ELR (cell line): Measurements from ENCODE around the gene SYCE3.
"Not testable (repeated sequence)": the region's sequence is repeated elsewhere in the genome, so short reads cannot be mapped to it uniquely, and the experiment has no call there.

Experiments
- DNase-seq: peaks from one replicate; pipeline ENCODE4 v3.0.0-alpha.2; 2015; ENCODE audit warnings: low read depth

SYCE3 gene

GRCh38 chr22:50520826-50521453, 41.8 kb downstream of the SYCE3 start:
- no peak for DNase-seq

DNA sequence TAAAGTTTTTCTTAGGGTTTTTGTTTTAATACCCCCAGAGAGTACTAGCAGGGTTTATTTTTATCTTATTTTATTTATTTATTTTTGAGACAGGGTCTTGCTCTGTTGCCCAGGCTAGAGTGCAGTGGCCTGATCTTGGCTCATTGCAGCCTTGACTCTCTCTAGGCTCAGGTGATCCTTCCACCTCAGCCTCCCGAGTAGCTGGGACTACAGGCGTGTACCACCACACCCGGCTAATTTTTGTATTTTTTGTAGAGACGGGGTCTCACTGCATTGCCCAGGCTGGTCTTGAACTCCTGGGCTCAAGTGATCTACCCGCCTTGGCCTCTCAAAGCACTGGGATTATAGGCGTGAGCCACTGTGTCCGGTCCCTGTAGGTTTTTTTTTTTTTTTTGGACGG, 42.5 kb downstream of the SYCE3 start:
- DNase-seq = not testable (repeated sequence)

GRCh38 chr22:50519151-50519550, 43.6 kb downstream of the SYCE3 start:
- DNase-seq = no peak

- DNase-seq = no peak
Measured at GRCh38 chr22:50518606-50519005, 44.1 kb downstream of the SYCE3 start.

- no peak for DNase-seq
Measured at GRCh38 chr22:50517495-50518260, 45.0 kb downstream of the SYCE3 start.

DNA sequence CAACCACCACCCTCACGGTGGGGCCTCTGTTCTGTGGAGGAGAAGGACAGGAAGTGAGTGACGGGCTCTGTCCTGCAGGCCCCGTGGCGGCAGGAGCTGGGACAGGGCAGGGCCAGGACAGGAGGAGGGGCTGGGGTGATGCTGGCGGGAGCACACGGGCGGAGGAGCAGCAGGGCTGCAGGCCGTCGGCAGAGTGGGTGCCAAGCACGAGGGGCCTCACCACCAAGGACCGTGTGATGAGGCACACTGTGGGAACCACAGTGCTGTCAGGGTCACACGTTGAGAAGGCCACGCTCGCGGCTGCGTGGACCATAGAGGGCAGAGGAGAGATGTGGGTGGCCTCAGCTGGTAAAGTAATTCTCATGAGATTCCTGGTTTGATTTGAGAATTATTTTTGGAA, 45.8 kb downstream of the SYCE3 start:
- no peak for DNase-seq

DNA sequence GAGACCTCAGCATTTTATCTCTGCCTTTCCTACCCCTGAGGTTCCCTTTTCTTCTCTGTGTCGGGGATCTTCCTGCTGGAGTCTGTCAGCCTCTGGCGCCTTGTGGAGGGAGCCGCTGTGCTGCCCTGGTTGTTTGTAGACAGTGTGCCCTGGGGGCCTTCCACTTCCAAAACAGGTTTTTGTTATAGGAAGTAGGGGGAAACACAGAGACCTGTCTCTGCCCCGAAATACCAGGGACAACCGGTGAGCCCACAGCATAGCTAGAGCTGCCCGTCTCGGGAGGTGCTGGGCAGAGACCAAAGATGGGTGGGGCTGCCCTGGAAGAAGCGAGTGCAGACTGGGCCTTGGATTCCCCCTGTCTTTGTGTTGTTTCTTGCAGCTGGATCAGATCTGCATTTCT, 46.7 kb downstream of the SYCE3 start:
- no peak for DNase-seq

DNA sequence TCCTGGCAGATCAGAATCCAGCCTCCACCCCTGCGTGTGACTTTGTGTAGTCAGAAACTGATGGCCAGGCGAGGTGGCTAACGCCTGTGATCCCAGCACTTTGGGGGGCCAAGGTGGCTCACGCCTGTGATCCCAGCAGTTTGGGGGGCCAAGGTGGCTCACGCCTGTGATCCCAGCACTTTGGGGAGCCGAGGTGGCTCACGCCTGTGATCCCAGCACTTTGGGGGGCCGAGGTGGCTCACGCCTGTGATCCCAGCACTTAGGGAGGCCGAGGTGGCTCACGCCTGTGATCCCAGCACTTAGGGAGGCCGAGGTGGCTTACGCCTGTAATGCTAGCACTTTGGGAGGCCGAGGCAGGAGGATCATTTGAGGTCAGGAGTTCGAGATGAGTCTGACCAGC, 49.5 kb downstream of the SYCE3 start:
- DNase-seq = no peak

DNA sequence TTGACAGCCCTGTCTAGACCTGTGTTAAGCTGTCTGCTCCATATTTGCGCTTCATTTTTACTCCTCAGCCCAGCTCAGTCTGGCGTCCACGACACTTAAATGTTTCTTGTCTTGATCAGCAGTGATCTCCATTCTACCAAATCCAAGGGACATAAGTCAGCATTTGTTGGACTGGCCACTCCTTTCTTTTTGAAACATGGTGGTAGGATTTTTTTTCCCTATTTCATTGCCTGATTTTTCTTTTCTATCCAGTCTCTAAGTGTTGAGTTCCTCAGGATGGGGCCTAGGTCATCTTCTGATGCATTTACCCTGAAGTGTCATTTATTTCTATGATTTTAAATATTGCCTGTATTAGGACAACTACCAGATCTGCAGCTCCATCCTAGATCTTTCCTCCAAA, 53.8 kb downstream of the SYCE3 start:
- DNase-seq = no peak

DNA sequence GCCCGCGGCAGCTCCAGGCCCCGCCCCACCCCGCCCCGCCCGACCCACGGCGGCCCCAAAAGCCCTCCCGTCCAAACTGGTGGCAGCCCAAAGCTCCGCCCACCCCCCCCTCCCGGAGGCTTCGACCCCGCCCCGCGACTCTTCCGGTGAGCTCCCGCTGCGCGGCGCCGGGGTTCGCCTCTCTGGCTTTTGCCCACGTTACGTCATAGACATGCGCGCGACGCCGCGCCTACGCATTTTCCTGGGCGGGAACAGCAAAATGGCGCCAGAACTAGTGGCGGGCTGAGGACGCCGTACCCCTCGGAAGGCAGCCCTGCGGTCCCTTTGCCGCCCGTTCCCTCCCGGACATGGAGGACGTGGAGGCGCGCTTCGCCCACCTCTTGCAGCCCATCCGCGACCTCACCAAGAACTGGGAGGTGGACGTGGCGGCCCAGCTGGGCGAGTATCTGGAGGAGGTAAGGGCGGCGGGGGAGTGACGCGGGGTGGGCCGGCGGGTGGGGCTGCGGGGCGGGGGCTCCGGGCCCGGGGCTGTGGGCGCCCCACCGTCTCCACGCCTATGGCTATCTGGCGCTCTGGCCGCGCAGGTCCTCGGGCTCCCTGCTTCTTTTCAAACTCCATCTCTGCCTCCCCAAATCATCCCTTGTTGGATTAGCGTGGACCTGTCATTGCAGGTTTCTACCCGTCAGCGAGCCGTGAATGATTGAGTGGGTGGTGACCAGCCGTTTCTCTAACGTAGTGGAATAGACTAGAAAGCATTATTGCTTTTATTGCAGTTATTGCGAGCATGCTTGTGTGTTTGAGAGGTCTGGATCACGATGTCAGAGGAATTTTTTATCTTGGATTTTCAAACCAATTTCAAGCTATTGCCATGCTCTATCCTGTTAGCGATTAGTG, 54.5 kb downstream of the SYCE3 start, which contains the start of gene NCAPH2:
TSS of gene NCAPH2 (plus strand) at position 234 of the 894 bp plus-strand sequence. CDS start at position 348, 114 bp downstream.
- peak; percentile 98 for DNase-seq

- peak; percentile 82 for DNase-seq
Measured at GRCh38 chr22:50507421-50507990, 55.2 kb downstream of the SYCE3 start, which contains the start of gene LMF2. Gene LMF2 (minus strand): TSS chr22:50507702. CDS start chr22:50507675, 27 bp downstream.

DNA sequence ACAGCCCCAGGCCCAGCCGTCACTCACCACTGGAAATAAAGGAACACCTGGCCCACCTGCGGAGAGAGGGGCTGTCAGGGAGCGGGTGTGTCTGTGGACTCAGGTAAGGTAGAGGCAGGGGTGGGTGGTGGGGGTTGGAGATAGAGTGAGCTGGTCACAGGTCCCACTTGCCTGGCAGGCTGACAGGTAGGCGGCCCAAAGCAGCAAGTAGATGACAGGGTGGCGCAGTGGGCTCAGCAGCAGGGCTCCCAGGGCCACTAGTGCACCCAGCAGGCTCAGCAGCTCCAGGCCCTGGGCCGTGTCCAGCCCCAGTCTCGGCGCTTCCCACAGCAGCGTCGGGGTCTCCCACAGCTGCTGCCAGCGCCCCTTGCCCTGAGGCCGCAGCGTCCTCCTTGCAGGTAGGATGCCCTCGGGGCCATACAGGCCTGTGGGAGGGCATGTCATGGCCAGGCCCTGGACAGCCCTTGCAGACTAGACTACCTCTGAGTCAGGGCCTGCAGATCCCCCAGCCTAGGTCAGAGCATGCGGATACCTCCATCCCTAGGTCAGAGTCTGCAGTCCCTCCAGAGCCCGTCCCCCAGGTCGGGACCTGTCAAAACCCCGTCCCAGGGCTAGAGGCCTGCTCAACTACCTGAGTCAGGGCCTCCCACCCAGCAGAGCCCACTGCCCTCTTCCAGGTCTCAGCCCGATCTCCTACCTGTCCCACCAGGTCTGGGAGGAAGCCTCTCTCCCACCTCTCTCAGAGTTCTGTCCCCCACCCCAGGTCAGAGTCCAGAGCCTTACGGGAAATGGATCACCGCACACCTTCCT, 55.9 kb downstream of the SYCE3 start:
- peak; percentile 61 for DNase-seq

DNA sequence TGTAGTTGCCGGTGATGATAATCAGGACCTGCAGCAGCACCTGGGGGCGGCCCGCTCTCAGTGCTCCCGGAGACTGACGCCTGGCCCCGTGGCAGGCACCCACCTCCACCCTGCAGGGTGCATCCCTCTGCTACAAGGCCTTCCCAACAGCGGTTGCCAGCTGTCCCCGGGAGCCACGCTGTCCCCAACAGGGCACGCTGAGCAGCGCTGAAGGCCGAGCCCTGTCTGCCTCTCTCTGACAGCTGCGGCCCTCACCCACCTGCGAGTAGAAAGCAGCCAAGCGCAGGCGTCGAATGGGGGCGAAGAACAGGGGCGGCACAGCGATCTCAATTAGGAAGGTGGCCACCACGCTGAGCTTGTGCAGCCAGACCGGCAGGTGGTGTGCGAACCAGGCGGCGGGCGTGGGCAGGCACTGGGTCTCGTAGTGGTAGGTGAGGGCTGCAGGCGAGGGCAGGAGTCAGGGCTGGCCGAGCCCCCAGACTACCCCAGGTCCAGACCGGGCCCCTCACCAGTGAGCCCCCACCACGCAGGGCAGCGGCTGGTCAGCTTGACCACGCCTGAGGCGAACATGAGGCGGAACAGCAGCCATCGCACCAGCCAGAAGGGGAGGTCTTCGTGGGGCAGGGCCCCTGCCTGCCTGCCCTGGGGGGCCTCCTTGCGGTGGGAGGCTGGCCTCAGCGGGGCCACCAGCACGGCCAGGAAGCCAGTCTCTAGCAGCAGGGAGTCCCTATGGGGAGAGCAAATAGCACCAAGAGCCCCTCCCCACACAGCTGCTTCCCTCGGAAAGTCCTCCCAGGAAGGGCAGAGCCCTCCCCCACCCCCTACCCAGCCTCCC, 56.7 kb downstream of the SYCE3 start:
- no peak for DNase-seq

- no peak for DNase-seq
Measured at GRCh38 chr22:50505276-50505775, 57.4 kb downstream of the SYCE3 start.

DNA sequence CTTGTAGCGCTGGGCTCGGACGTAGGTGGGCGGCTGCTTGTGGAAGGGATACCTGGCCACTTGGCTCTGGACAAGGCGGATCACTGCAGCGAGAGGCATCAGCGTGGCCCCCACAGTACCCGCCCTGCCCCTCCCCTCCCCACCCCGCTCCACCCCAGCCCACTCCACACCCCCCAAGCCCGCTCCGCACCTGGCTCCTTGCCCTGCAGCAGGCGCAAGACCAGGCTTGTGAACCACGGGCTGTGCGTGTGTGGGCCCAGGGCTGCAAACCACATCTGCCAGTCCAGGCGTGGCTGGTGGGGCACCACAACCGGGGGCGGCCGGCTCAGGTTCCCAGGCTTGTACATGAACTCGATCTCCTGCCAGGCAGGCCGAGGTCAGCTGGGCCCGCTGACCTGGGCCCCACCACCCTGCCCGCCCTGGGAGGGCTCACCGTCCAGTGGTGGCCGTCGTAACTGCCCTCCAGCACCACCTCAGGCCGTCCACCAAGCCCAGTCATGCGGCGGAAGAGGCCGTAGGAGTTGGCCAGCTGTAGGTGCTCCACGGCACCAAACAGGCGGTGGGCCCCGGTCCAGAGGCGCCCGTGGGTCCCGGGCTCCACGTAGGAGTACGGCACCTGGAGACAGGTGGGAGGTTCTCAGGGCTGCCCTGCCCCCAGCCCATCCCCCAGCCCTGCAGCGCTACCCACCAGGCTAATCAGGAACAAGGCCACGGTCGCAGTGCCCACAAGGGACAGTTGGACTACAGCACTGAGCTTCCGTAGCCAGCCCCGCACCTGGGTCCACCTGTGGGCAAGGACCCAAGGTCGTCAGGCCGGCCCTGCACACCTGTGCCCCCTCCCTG, 58.1 kb downstream of the SYCE3 start:
- no peak for DNase-seq

- DNase-seq = no peak
Measured at GRCh38 chr22:50503475-50504145, 59.1 kb downstream of the SYCE3 start.

DNA sequence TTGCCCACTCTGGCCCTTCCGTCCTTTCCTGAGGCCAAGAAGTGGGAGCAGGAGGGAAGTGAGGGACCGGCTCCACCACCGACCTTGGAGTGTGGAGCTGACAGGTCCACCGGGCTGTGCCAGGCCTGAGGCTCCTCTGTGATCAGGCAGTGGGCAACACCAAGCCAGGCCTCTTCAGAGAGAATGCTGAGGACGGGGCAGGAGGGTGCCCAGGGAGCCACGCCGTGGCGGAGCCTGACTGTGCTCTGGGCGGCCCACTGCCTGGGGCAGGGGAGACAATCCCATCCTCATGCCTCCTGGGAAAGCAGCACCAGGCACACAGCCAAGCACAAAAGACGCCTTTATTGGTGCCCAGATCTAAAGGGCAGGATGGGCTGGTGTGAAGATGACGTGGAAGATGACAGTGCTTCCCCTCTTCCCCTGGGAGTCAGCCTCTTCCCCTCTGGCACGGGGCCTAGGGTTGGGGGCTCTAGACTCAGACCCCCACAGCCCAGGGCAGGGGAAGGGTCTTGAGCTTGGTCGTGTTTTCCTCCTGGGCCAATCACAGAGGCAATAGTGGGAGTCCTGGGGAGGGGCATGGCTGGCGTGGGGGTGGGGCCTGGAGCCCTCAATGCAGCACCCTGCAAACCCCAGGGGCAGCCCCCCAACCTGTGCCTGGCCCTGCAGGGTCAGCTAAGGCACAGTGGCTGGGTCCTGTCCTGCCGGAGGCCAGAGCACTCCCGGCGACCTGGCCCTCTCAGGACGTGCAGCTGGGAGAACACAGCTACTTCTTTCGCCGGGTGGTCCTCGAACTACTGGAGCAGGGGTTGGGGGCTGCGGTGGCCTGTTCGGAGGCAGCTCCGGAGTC, 59.9 kb downstream of the SYCE3 start:
- no peak for DNase-seq

- DNase-seq = no peak
Measured at GRCh38 chr22:50502096-50502495, 60.6 kb downstream of the SYCE3 start.
